Keratinocyte (primary cell): ENCODE results near the gene CPPED1.

Source experiments
- EZH2 ChIP-seq: IDR thresholded peaks from one replicate; pipeline ENCODE4 v1.6.1; 2012; ENCODE audit warnings: inconsistent platforms, mild to moderate bottlenecking, low read length, moderate library complexity
- TF ChIP-seq, protein P1 (sequence below), 3 experiments: IDR thresholded peaks in 1 of 3; conservative IDR thresholded peaks in 1 of 3; optimal IDR thresholded peaks in 1 of 3; 2 replicates in 2 of 3; 3 replicates in 1 of 3; pipeline versions ENCODE3 to v1.5.1; 2011; ENCODE audit warnings: low read length in 3 of 3, mild to moderate bottlenecking in 3 of 3, moderate library complexity in 2 of 3, control low read depth in 1 of 3, inconsistent platforms in 1 of 3; ENCODE audit not compliant: insufficient read depth in 2 of 3; ENCODE audit errors: extremely low read depth in 1 of 3

GRCh38 chr16:12767897-12768296, 35.8 kb downstream of the CPPED1 start:
- TF ChIP-seq, protein P1, sequence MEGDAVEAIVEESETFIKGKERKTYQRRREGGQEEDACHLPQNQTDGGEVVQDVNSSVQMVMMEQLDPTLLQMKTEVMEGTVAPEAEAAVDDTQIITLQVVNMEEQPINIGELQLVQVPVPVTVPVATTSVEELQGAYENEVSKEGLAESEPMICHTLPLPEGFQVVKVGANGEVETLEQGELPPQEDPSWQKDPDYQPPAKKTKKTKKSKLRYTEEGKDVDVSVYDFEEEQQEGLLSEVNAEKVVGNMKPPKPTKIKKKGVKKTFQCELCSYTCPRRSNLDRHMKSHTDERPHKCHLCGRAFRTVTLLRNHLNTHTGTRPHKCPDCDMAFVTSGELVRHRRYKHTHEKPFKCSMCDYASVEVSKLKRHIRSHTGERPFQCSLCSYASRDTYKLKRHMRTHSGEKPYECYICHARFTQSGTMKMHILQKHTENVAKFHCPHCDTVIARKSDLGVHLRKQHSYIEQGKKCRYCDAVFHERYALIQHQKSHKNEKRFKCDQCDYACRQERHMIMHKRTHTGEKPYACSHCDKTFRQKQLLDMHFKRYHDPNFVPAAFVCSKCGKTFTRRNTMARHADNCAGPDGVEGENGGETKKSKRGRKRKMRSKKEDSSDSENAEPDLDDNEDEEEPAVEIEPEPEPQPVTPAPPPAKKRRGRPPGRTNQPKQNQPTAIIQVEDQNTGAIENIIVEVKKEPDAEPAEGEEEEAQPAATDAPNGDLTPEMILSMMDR (optimal IDR thresholded peaks at IDR 0.05 in 1 of 3, IDR thresholded peaks at IDR 0.05 in 1 of 3, conservative IDR thresholded peaks at IDR 0.05 in 1 of 3; ENCODE audit: extremely low read depth in 1 of 3, insufficient read depth in 2 of 3, low read length in 3 of 3), result no peak
- no peak for TF ChIP-seq EZH2
